B cell (primary cell): ENCODE results near the gene CNBP. TPM values are rescaled to one million over a fixed set of nuclear protein-coding genes. Genes with fewer than 3 reads are reported as not detected.
"Not testable (repeated sequence)": the region's sequence is repeated elsewhere in the genome, so short reads cannot be mapped to it uniquely, and the experiment has no call there.

Experiments
- ATAC-seq: fragments of 200-7000 bp; cut with Tn5 transposase; one replicate; pipeline ENCODE4 v1.10.0; 2021; ENCODE audit warnings: low read depth, mild to moderate bottlenecking, moderate number of reproducible peaks, moderate library complexity
- CTCF ChIA-PET: fragments of 350-600 bp; sonication (Branson Sonifier 250); formaldehyde crosslinking; loops from one replicate; lab custom pipeline; 2021; ENCODE audit warnings: antibody characterized with exemption, inconsistent platforms; lab: Charles Lee
- POLR2A ChIA-PET: fragments of 350-600 bp; sonication (Branson Sonifier 250); formaldehyde crosslinking; loops from one replicate; lab custom pipeline; 2021; ENCODE audit warnings: antibody characterized with exemption; lab: Charles Lee
- DNase-seq: peaks from one replicate; pipeline ENCODE4 v3.0.0; 2013
- H2AFZ ChIP-seq: 2 replicates; pipeline ENCODE4 v1.6.1; 2012; ENCODE audit warnings: mild to moderate bottlenecking, low read depth, low read length; ENCODE audit not compliant: insufficient read depth, poor library complexity, severe bottlenecking
- H3K27ac ChIP-seq, 2 donors: 1 replicate in 1 of 2; 2 replicates in 1 of 2; pipeline ENCODE4 v1.5.1; 2012 to 2013; ENCODE audit warnings: low read length in 2 of 2, mild to moderate bottlenecking in 2 of 2, moderate library complexity in 1 of 2
- H3K27me3 ChIP-seq, 4 experiments: fragments of 200-600 bp in 1 of 4; sonication (generic) in 1 of 4; replicated peaks in 1 of 4; 1 replicate in 2 of 4; 2 replicates in 2 of 4; pipeline versions ENCODE4 v1.6.1 to v1.7.0; 2013 to 2016; ENCODE audit warnings: low read length in 3 of 4, mild to moderate bottlenecking in 2 of 4, mixed read lengths in 1 of 4, moderate library complexity in 1 of 4; ENCODE audit not compliant: insufficient read depth in 4 of 4, control insufficient read depth in 3 of 4; ENCODE audit errors: control extremely low read depth in 1 of 4
- H3K36me3 ChIP-seq, 2 experiments: replicated peaks in 1 of 2; 1 replicate in 1 of 2; 2 replicates in 1 of 2; pipeline versions ENCODE4 v1.6.1 to v1.7.1; 2013; ENCODE audit warnings: low read length in 1 of 2; ENCODE audit not compliant: insufficient read depth in 2 of 2, control insufficient read depth in 1 of 2; ENCODE audit errors: control extremely low read depth in 1 of 2, extremely low read depth in 1 of 2
- H3K4me1 ChIP-seq, 2 donors: fragments of 200-600 bp in 1 of 2; sonication (generic) in 1 of 2; 1 replicate in 1 of 2; 2 replicates in 1 of 2; pipeline versions ENCODE4 v1.5.1 to v1.6.1; 2013 to 2017; ENCODE audit warnings: low read length in 2 of 2; ENCODE audit not compliant: control insufficient read depth in 2 of 2, insufficient read depth in 2 of 2
- H3K4me2 ChIP-seq: replicated peaks from 2 replicates; pipeline ENCODE3; 2012; ENCODE audit warnings: mild to moderate bottlenecking, low read depth, low read length; ENCODE audit not compliant: poor library complexity, severe bottlenecking
- H3K4me3 ChIP-seq, 5 experiments: fragments of 200-600 bp in 1 of 5; sonication (generic) in 1 of 5; 1 replicate in 3 of 5; 2 replicates in 2 of 5; pipeline versions ENCODE4 v1.5.1 to v1.7.0; 2011 to 2016; ENCODE audit warnings: low read length in 4 of 5, mild to moderate bottlenecking in 4 of 5, low read depth in 2 of 5, control low read depth in 1 of 5, moderate library complexity in 1 of 5; ENCODE audit not compliant: insufficient read depth in 1 of 5; ENCODE audit errors: control extremely low read depth in 1 of 5, extremely low read depth in 1 of 5
- H3K79me2 ChIP-seq: fragments of 200-600 bp; sonication (generic); one replicate; pipeline ENCODE4 v1.6.0; 2016; ENCODE audit warnings: low read length; ENCODE audit not compliant: control insufficient read depth, insufficient read depth
- H3K9ac ChIP-seq: fragments of 200-600 bp; sonication (generic); 2 replicates; pipeline ENCODE4 v1.6.1; 2017; ENCODE audit warnings: mild to moderate bottlenecking, low read length, moderate library complexity
- H3K9me3 ChIP-seq, 3 donors: one replicate each; pipeline versions ENCODE4 v1.6.1 to v1.7.1; 2013; ENCODE audit warnings: low read length in 2 of 3; ENCODE audit not compliant: control insufficient read depth in 2 of 3, insufficient read depth in 1 of 3; ENCODE audit errors: control extremely low read depth in 1 of 3
- H4K20me1 ChIP-seq: 2 replicates; pipeline ENCODE4 v1.6.0; 2012; ENCODE audit warnings: mild to moderate bottlenecking, low read length; ENCODE audit not compliant: insufficient read depth, control insufficient read depth, poor library complexity, severe bottlenecking
- H3K27ac Mint-ChIP-seq: one replicate; pipeline ENCODE4 v1.8.0; 2021; ENCODE audit warnings: mixed read lengths
- H3K27me3 Mint-ChIP-seq: one replicate; pipeline ENCODE4 v1.8.0; 2021; ENCODE audit warnings: mixed read lengths
- H3K4me1 Mint-ChIP-seq: one replicate; pipeline ENCODE4 v1.8.0; 2021; ENCODE audit warnings: mixed read lengths
- H3K4me3 Mint-ChIP-seq: one replicate; pipeline ENCODE4 v1.8.0; 2021; ENCODE audit warnings: mixed read lengths
- H3K9me3 Mint-ChIP-seq: one replicate; pipeline ENCODE4 v1.8.0; 2022; ENCODE audit warnings: mixed read lengths; ENCODE audit not compliant: insufficient read depth
- EZH2 ChIP-seq: IDR thresholded peaks from 2 replicates; pipeline ENCODE4 v1.6.1; 2012; ENCODE audit warnings: borderline replicate concordance, low read depth, mild to moderate bottlenecking, moderate library complexity, low read length; ENCODE audit not compliant: insufficient read depth, poor library complexity, severe bottlenecking
- WGBS: methylation state at CpG from one replicate; pipeline ENCODE4 v1.1.5; 2013; ENCODE audit warnings: missing lambda C conversion rate; ENCODE audit not compliant: insufficient coverage; 5-methylcytosine and 5-hydroxymethylcytosine counted together
- intact Hi-C: fragments of 100-400 bp; cut with micrococcal nuclease; formaldehyde crosslinking; loops from one replicate; pipeline ENCODE4 v1.10.0; 2022
- polyA plus RNA-seq: library from polyadenylated mRNA; depleted of rRNA; stranded (reverse); fragments of >200 nt; gene quantifications from 2 replicates; pipeline ENCODE4 v1.2.3, GENCODE V29; 2012
- total RNA-seq, 2 donors: library from RNA; stranded (reverse); fragments of 120-200 nt in 1 of 2; gene quantifications; 1 replicate in 1 of 2; 2 replicates in 1 of 2; pipeline versions ENCODE4 v1.2.3 to v1.2.4, GENCODE V29; 2013 to 2022
- TF ChIP-seq, protein P1 (sequence below): fragments of 200-600 bp; IDR thresholded peaks from one replicate; pipeline ENCODE4 v1.8.0; 2022; ENCODE audit warnings: antibody characterized with exemption, mild to moderate bottlenecking

Gene CNBP
- total and polyA plus RNA-seq, 2 donors (not counting 1 experiment from before 2014, with no cell fraction given) = 167 to 304 TPM

DNA sequence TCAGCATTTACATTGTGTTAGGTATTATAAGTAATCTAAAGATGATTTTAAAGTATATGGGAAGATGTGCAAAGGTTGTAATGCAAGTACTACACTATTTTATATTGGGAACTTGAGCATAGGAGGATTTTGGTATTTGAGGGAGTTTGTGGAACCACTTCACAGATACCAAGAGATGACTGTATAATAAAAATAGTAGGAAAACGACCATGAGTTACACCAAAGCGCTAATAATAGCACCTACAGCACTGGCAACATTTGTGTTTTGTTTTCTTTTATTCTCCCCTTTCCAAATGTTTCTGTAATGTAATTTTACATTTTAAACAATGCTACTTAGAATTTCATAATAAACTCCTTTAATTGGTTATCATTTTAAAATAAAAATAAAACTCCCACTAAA, 10.5 kb downstream of the CNBP start:
- ChIA-PET CTCF (interaction anchor here (0.7 to 2.0 kb wide), 3 partner anchors 11 to 769 kb away, joined by 3 to 9 read pairs (median 4); no protein-coding TSS in a partner anchor), POLR2A (no interaction called here)
- H3K27ac ChIP-seq = peak overlapping the region in 1 of 2 donors; percentile 33
- intact Hi-C loops = no loop called here
- peaks cover 80% of the 10 kb centered on the region for H3K79me2 ChIP-seq
- no peak overlapping the region for H3K4me3 Mint-ChIP-seq
- H3K4me1 Mint-ChIP-seq = peaks cover 49% of the 10 kb centered on the region
- H3K27me3 Mint-ChIP-seq = no peaks in the 10 kb centered on the region
- H2AFZ ChIP-seq = no peak overlapping the region
- TF ChIP-seq EZH2 = no peak
- TF ChIP-seq, protein P1, sequence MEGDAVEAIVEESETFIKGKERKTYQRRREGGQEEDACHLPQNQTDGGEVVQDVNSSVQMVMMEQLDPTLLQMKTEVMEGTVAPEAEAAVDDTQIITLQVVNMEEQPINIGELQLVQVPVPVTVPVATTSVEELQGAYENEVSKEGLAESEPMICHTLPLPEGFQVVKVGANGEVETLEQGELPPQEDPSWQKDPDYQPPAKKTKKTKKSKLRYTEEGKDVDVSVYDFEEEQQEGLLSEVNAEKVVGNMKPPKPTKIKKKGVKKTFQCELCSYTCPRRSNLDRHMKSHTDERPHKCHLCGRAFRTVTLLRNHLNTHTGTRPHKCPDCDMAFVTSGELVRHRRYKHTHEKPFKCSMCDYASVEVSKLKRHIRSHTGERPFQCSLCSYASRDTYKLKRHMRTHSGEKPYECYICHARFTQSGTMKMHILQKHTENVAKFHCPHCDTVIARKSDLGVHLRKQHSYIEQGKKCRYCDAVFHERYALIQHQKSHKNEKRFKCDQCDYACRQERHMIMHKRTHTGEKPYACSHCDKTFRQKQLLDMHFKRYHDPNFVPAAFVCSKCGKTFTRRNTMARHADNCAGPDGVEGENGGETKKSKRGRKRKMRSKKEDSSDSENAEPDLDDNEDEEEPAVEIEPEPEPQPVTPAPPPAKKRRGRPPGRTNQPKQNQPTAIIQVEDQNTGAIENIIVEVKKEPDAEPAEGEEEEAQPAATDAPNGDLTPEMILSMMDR = no peak
- H3K9me3 ChIP-seq = no peaks in the 10 kb centered on the region
- DNase-seq (no peak), ATAC-seq (no peak)
- peak overlapping the region; percentile 4 for H3K4me2 ChIP-seq
- peaks cover 6 to 66% of the 10 kb centered on the region in 2 experiments for H3K36me3 ChIP-seq
- H3K9ac ChIP-seq = no peak overlapping the region
- H3K9me3 Mint-ChIP-seq = no peaks in the 10 kb centered on the region
- no CpG with 5 or more reads among the region's 2 CpGs for WGBS
- no peak overlapping the region for H3K4me3 ChIP-seq
- no peaks in the 10 kb centered on the region for H3K27me3 ChIP-seq
- peaks cover 94% of the 10 kb centered on the region for H4K20me1 ChIP-seq
- no peak overlapping the region for H3K27ac Mint-ChIP-seq
- peaks cover 23 to 43% of the 10 kb centered on the region in 2 donors for H3K4me1 ChIP-seq

DNA sequence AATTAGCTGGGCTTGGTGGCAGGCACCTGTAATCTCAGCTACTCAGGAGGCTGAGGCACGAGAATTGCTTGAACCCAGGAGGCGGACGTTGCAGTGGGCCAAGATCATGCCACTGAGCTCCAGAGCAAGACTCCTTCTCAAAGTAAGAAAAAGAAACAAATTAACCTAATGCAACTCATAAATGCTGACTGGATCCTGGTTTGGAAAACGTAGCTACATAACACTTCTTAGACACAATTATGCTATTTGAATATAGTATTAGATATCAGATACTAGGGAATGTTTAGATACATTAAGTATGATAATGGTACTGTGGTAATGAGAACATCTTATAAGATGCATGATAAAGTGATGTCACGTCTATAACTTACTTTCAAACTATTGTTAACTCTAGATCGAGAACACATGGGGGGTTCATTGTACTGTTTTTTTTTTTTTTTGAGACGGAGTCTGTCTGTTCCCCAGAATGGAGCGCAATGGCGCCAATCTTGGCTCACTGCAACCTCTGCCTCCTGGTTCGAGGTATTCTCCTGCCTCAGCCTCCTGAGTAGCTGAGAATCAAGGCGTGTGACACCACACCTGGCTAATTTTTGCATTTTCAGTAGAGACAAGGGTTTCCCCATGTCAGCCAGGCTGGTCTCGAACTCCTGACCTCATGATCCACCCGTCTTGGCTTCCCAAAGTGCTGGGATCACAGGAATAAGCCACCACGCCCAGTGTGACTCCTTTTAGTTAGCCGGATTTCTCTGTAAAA, 16.9 kb downstream of the CNBP start:
- Mint-ChIP-seq H3K9me3 (no peaks in the 10 kb centered on the region), H3K27me3 (no peaks in the 10 kb centered on the region), H3K27ac (no peak overlapping the region), H3K4me3 (no peak overlapping the region), H3K4me1 (peaks cover 16% of the 10 kb centered on the region)
- H3K79me2 ChIP-seq = peaks cover 18% of the 10 kb centered on the region
- H3K27ac ChIP-seq = no peak overlapping the region
- H3K4me1 ChIP-seq = peaks cover 6 to 7% of the 10 kb centered on the region in 2 donors
- no peak overlapping the region for H3K4me2 ChIP-seq
- H3K9me3 ChIP-seq = no peaks in the 10 kb centered on the region
- ChIA-PET POLR2A (interaction anchor here (0.7 kb wide), 1 partner anchor 76 kb away, joined by 3 read pairs; no protein-coding TSS in a partner anchor), CTCF (interaction anchor here (0.5 to 3.1 kb wide), 3 partner anchors 8 to 162 kb away, joined by 3 to 15 read pairs (median 3); no protein-coding TSS in a partner anchor)
- DNase-seq = no peak
- H2AFZ ChIP-seq = no peak overlapping the region
- WGBS = 98% methylated on average over 11 of the region's 15 CpGs
- no peak overlapping the region for H3K4me3 ChIP-seq
- intact Hi-C loops = no loop called here
- H3K27me3 ChIP-seq = no peaks in the 10 kb centered on the region
- no peak for ATAC-seq
- H3K9ac ChIP-seq = no peak overlapping the region
- peaks cover 39% of the 10 kb centered on the region for H4K20me1 ChIP-seq
- no peak for TF ChIP-seq EZH2
- TF ChIP-seq, protein P1 = no peak
- H3K36me3 ChIP-seq = peaks cover 6 to 52% of the 10 kb centered on the region in 2 experiments

DNA sequence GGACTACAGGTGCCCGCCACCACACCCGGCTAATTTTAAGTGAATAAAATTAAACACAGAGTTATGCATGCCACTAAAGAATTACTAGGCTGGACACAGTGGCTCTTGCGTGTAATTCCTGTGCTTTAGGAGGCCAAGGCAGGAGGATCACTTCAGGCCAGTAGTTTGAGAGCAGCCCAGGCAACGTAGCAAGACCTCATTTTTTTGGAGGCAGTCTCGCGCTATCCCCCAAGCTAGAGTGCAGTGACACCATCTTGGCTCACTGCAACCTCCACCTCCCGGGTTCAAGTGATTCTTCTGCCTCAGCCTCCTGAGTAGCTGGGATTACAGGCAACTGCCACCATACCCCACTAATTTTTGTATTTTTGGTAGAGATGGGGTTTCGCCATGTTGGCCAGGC, 18.1 kb downstream of the CNBP start:
- H3K27ac Mint-ChIP-seq, H3K9me3 Mint-ChIP-seq, H3K4me3 ChIP-seq, ATAC-seq, POLR2A ChIA-PET, H3K4me2 ChIP-seq, H3K4me3 Mint-ChIP-seq, H3K27me3 ChIP-seq, H3K27ac ChIP-seq, H3K4me1 ChIP-seq, DNase-seq, intact Hi-C loops, H3K9ac ChIP-seq, H3K9me3 ChIP-seq, H2AFZ ChIP-seq, H3K27me3 Mint-ChIP-seq: not testable (repeated sequence)
- Histone ChIP-seq H3K79me2 (peaks cover 10% of the 10 kb centered on the region), H3K36me3 (peaks cover 4 to 41% of the 10 kb centered on the region in 2 experiments), H4K20me1 (peaks cover 28% of the 10 kb centered on the region)
- CTCF ChIA-PET = interaction anchor here (1.3 to 3.1 kb wide), 2 partner anchors 80 to 113 kb away, joined by 3 to 15 read pairs; no protein-coding TSS in a partner anchor
- peaks cover 22% of the 10 kb centered on the region for H3K4me1 Mint-ChIP-seq
- 90% methylated on average over 7 of the region's 8 CpGs for WGBS
